Right lobe of liver (tissue), 6 donors: ENCODE measurements around the gene EIF4G3. TPM values are rescaled to one million over a fixed set of nuclear protein-coding genes. Genes with fewer than 3 reads are reported as not detected.

ENCODE experiments used
- ATAC-seq, 4 donors: fragments of 200-7000 bp; cut with Tn5 transposase; one replicate each; pipeline ENCODE4 v1.9.1; 2020; ENCODE audit warnings: mild to moderate bottlenecking in 4 of 4, moderate library complexity in 4 of 4
- DNase-seq, 3 donors: peaks; one replicate each; pipeline ENCODE4 v3.0.0-alpha.2; 2020
- H3K27ac ChIP-seq, 3 donors: fragments of 200-600 bp; one replicate each; pipeline ENCODE4 v1.8.0; 2022
- H3K27me3 ChIP-seq, 2 donors: fragments of 200-600 bp; one replicate each; pipeline ENCODE4 v1.8.0; 2022
- H3K36me3 ChIP-seq, 4 donors: fragments of 200-600 bp; sonication (generic) in 1 of 4; one replicate each; pipeline versions ENCODE4 v1.5.1 to v1.8.0; 2017 to 2022; ENCODE audit warnings: control low read depth in 1 of 4
- H3K4me1 ChIP-seq, 4 donors: fragments of 200-600 bp; sonication (generic) in 1 of 4; one replicate each; pipeline versions ENCODE4 v1.5.1 to v1.8.0; 2017 to 2022; ENCODE audit warnings: control low read depth in 1 of 4
- H3K4me3 ChIP-seq, 3 donors: fragments of 200-600 bp; one replicate each; pipeline ENCODE4 v1.8.0; 2022
- H3K9me3 ChIP-seq, 4 donors: fragments of 200-600 bp; sonication (generic) in 1 of 4; one replicate each; pipeline versions ENCODE4 v1.5.1 to v1.8.0; 2017 to 2022; ENCODE audit warnings: control low read depth in 1 of 4
- POLR2A ChIP-seq: fragments of 450-650 bp; IDR thresholded peaks from one replicate; pipeline ENCODE4 v1.6.1; 2017; ENCODE audit warnings: antibody characterized with exemption, mild to moderate bottlenecking
- WGBS: methylation state at CpG from one replicate; pipeline ENCODE4 v1.1.6; 2018; ENCODE audit warnings: low coverage, low lambda C conversion rate; ENCODE audit not compliant: insufficient coverage; ENCODE audit errors: missing lambda C conversion rate; 5-methylcytosine and 5-hydroxymethylcytosine counted together
- intact Hi-C, 2 donors: fragments of 100-400 bp; cut with DNase I; formaldehyde crosslinking; loops; one replicate each; pipeline versions ENCODE4 v1.11.2 to v1.14.1; 2022
- total RNA-seq, 6 experiments: library from RNA; depleted of rRNA in 2 of 6; stranded (reverse); fragments of >200 nt in 2 of 6; fragmentation: NEBNext Ultra II Directional in 3 of 6; extraction: Animal tissue kit (Norgen Biotek cat#: 25700) in 3 of 6; gene quantifications; one replicate each; pipeline versions ENCODE4 v1.1.0 to v1.2.4, GENCODE V29; 2016 to 2023
- TF ChIP-seq, protein P1 (sequence below), 4 donors: fragments of 200-600 bp in 3 of 4; fragments of 450-650 bp in 1 of 4; IDR thresholded peaks; one replicate each; pipeline versions ENCODE4 v1.5.1 to v1.8.0; 2016 to 2022; ENCODE audit warnings: antibody characterized with exemption in 4 of 4, mild to moderate bottlenecking in 2 of 4
- donor health status: DM: no; HTN: yes; CAD: no.
- donor health status: DM: no; HTN: no; CAD: no.
- donor health status: DM: no; HTN: no; CAD: no.
- donor health status: DM: no; HTN: yes; CAD: no.
- donor health status: DM: no; HTN: yes; CAD: no.

EIF4G3 gene
- total RNA-seq, 6 experiments from 2014 or later, result 14.4 to 29.9 (median 23.5) TPM

DNA sequence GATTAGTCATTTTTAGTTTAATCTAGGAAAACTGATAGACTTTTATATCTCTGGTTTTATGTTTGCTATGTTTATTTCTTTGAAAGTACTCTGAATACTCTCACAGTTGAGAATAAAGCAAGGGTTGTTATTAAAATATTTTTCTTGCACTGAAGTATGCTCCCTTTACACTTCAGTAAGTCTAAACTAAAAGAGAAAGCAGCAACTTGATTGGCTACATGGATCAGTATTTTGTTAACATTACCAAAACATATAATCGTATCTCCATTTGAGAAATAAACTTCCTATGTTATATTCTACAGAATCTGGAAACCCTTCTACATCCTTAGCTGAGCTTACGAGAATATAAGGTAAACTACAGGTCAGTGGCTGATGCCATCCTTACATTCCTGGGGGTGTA is 240.1 kb downstream of the EIF4G3 start:
- WGBS, result 85% methylated on average over 2 of the region's 2 CpGs
- Histone ChIP-seq H3K27me3 (no peaks in the 10 kb centered on the region), H3K4me1 (no peaks in the 10 kb centered on the region), H3K27ac (no peak overlapping the region), H3K9me3 (no peaks in the 10 kb centered on the region), H3K36me3 (peaks cover 0 to 3% (median 0%) of the 10 kb centered on the region in 4 donors), H3K4me3 (no peak overlapping the region)
- TF ChIP-seq POLR2A, result no peak
- TF ChIP-seq, protein P1, sequence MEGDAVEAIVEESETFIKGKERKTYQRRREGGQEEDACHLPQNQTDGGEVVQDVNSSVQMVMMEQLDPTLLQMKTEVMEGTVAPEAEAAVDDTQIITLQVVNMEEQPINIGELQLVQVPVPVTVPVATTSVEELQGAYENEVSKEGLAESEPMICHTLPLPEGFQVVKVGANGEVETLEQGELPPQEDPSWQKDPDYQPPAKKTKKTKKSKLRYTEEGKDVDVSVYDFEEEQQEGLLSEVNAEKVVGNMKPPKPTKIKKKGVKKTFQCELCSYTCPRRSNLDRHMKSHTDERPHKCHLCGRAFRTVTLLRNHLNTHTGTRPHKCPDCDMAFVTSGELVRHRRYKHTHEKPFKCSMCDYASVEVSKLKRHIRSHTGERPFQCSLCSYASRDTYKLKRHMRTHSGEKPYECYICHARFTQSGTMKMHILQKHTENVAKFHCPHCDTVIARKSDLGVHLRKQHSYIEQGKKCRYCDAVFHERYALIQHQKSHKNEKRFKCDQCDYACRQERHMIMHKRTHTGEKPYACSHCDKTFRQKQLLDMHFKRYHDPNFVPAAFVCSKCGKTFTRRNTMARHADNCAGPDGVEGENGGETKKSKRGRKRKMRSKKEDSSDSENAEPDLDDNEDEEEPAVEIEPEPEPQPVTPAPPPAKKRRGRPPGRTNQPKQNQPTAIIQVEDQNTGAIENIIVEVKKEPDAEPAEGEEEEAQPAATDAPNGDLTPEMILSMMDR (IDR thresholded peaks at IDR 0.05), result no peak
- no peak for ATAC-seq
- intact Hi-C loops, result no loop called here
- DNase-seq, result no peak

DNA sequence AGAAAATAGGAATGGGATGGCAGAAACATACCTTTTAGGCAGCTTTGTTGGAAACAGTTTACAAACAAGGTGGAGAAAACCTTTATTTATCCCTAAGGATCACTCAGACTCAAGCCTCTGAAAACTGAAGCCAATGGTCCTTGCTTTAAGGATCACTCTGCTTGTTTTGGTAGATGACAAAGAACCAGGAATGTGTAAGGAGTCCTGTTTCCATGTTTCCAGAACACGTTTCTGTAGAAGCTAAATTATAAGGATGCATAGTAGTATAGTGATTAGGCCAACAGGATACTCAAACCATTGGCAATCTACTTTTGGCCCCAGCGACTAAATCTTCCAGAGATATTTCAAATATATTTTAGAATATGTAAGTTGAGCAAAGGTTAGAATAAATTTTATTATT is 240.5 kb downstream of the EIF4G3 start:
- ATAC-seq (no peak), DNase-seq (no peak)
- Histone ChIP-seq H3K4me1 (no peaks in the 10 kb centered on the region), H3K27ac (no peak overlapping the region), H3K9me3 (no peaks in the 10 kb centered on the region), H3K4me3 (no peak overlapping the region), H3K27me3 (no peaks in the 10 kb centered on the region), H3K36me3 (no peaks in the 10 kb centered on the region)
- WGBS, result 93% methylated on average over 2 of the region's 2 CpGs
- intact Hi-C loops, result no loop called here
- TF ChIP-seq, protein P1 (IDR thresholded peaks at IDR 0.05), result no peak
- TF ChIP-seq POLR2A, result no peak

DNA sequence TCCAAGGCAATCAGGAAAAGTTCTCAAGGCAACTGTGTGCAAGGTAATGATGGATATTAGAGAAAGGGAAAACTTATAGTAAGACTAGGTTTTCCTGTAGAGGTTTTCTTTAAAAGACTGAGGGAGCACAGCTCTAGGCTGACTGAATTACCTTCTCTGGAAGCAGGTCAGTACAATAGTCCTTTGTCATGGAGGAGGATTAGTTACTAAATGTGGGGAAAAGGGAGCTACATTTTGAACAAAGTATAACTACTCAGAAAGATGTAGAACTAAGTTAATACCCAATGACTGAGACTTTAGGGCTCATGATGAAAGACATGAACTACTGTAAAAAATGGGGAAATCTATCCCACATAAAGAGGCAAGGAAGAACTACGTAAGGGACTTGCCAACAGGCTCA is 241.0 kb downstream of the EIF4G3 start:
- H3K36me3 ChIP-seq, result no peaks in the 10 kb centered on the region
- no peak for ATAC-seq
- H3K9me3 ChIP-seq, result no peaks in the 10 kb centered on the region
- WGBS, result 88% methylated on average over 1 of the region's 1 CpG
- no peak overlapping the region for H3K27ac ChIP-seq
- H3K4me1 ChIP-seq, result no peaks in the 10 kb centered on the region
- TF ChIP-seq, protein P1 (IDR thresholded peaks at IDR 0.05), result no peak
- TF ChIP-seq POLR2A, result no peak
- H3K27me3 ChIP-seq, result no peaks in the 10 kb centered on the region
- intact Hi-C loops, result no loop called here
- DNase-seq, result no peak
- H3K4me3 ChIP-seq, result no peak overlapping the region

DNA sequence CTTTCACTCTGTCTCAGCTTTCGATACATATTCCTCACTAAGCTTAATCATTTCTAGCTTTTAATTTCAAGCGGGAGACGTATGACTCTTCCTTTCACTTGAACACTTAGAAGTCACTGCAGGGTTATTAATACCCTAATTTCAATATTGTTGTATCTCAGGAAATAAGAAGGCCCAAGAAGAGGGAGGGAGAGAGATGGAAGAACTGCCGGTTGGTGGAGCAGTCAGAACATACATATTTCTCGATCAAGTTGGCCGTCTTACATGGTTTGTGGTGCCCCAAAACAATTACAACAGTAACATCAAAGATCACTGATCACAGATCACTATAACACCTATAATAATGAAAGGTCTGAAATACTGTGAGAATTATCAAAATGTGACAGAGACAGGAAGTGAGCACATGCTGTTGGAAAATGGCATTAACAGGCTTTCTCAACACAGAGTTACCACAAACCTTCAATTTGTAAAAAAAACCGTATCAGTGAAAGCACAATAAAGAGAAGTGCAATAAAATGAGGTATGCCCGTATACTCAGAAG is 244.2 kb downstream of the EIF4G3 start:
- ATAC-seq (no peak), DNase-seq (no peak)
- no peaks in the 10 kb centered on the region for H3K9me3 ChIP-seq
- H3K4me3 ChIP-seq, result no peak overlapping the region
- intact Hi-C loops, result no loop called here
- H3K27me3 ChIP-seq, result no peaks in the 10 kb centered on the region
- WGBS, result 72% methylated on average over 8 of the region's 8 CpGs
- no peaks in the 10 kb centered on the region for H3K36me3 ChIP-seq
- no peak overlapping the region for H3K27ac ChIP-seq
- H3K4me1 ChIP-seq, result no peaks in the 10 kb centered on the region
- TF ChIP-seq, protein P1 (IDR thresholded peaks at IDR 0.05), result no peak
- TF ChIP-seq POLR2A, result no peak
